ENCODE measurements around the gene PPP2R5D. TPM values are rescaled to one million over a fixed set of nuclear protein-coding genes. Genes with fewer than 3 reads are reported as not detected.
A peak's percentile ranks its signal among the peaks of the same experiment; 100 is the strongest.

Gene PPP2R5D
- total RNA-seq, 2 donors from 2014 or later, result 57.5 to 59.1 TPM

DNA sequence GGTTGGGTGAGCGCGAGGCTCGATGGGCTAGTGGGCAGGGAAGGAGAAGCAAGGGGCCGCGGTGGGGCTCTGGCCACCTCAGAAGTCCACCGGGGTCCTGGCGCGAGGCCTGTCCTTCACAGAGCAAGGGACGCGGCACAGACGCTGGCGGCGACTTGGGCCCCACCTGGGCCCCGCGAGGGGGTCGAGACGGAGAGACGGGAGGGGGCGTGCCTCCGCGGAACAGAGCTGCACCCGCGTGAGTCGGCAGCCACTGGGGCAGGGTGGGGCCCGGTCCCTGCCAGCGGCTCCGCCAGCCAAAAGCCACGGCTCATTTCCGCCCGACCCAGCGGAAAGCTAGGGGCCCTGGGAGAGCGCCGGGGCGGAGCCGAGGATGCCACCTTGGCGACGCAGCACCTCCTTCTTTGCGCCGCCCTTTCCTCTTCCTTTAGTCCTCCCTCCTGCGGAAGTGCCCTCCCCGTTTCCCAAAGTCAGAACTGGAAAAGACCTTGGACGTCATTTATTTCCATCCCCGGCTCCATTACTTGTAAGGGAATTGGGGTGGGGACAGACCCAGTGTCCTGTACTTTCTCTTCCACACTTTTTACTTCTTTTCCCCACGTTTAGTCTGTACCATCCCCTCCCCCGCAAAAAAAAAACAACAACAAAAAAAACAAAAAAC is 69.3 kb downstream of the PPP2R5D start, which contains the start of gene CUL7:
TSS of gene CUL7 (minus strand) at position 307 of the 661 bp plus-strand sequence. CDS start 1,063 bp downstream, outside the sequence.
- DNase-seq, result peak; percentile 94
- Histone ChIP-seq H3K4me1 (ENCODE audit: control insufficient read depth, insufficient read depth, low read length) (peaks cover 7% of the 10 kb centered on the region), H3K27ac (ENCODE audit: low read depth, low read length) (peak within 1 kb of the TSS; percentile 61), H3K27me3 (ENCODE audit: control insufficient read depth, insufficient read depth, low read length, poor library complexity, severe bottlenecking) (no peaks in the 10 kb centered on the region), H3K9me3 (ENCODE audit: control insufficient read depth, low read length) (no peaks in the 10 kb centered on the region), H3K36me3 (ENCODE audit: control insufficient read depth, insufficient read depth, low read length) (peaks cover 62% of the 10 kb centered on the region), H3K9ac (ENCODE audit: extremely low read depth, low read length, poor library complexity, severe bottlenecking) (peak within 1 kb of the TSS; percentile 89), H3K4me3 (ENCODE audit: low read length) (peak within 1 kb of the TSS; percentile 93)
- WGBS, 2 experiments (ENCODE audit: insufficient coverage in 1 of 2, insufficient read length in 1 of 2), result 0% methylated on average over 20 to 44 of the region's 45 CpGs
- Mint-ChIP-seq H3K27ac (peak within 1 kb of the TSS; percentile 95), H3K4me3 (peak within 1 kb of the TSS; percentile 98), H3K27me3 (ENCODE audit: insufficient read depth) (no peaks in the 10 kb centered on the region), H3K9me3 (no peaks in the 10 kb centered on the region), H3K36me3 (ENCODE audit: low read depth) (peaks cover 54% of the 10 kb centered on the region), H3K4me1 (peaks cover 31% of the 10 kb centered on the region)
- TF ChIP-seq CTCF (conservative IDR thresholded peaks at IDR 0.05), result no peak

- no peak for DNase-seq
- peak overlapping the region; percentile 90 for H3K27ac Mint-ChIP-seq
Measured at GRCh38 chr6:43054206-43054943, 70.0 kb downstream of the PPP2R5D start.

DNA sequence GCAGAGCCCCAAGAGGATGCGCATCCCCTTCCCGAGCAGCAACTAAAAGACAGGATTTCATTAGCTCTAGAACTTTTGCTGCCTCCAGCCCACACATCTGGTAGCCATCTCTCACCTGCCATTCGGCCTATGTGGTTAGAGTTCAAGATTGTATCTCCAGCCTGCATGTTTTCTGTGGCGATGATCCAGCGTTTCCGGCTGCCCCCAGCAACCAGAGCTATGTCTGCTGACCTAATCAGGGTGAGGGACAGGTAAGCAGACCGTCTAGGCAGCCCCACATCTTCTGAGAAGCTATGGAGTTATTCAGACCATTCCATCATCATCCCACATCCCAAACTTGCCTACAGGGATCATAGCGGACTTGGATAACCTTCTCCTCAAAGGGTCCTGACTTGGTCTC is 71.6 kb downstream of the PPP2R5D start:
- Mint-ChIP-seq H3K27ac (no peak overlapping the region), H3K36me3 (ENCODE audit: low read depth) (peaks cover 34% of the 10 kb centered on the region), H3K27me3 (ENCODE audit: insufficient read depth) (no peaks in the 10 kb centered on the region), H3K9me3 (no peaks in the 10 kb centered on the region), H3K4me1 (peaks cover 40% of the 10 kb centered on the region), H3K4me3 (no peak overlapping the region)
- H3K27ac ChIP-seq (ENCODE audit: low read depth, low read length), result no peak overlapping the region
- peaks cover 40% of the 10 kb centered on the region for H3K36me3 ChIP-seq (ENCODE audit: control insufficient read depth, insufficient read depth, low read length)
- no peak for DNase-seq
- H3K4me3 ChIP-seq (ENCODE audit: low read length), result no peak overlapping the region
- peaks cover 7% of the 10 kb centered on the region for H3K4me1 ChIP-seq (ENCODE audit: control insufficient read depth, insufficient read depth, low read length)
- H3K27me3 ChIP-seq (ENCODE audit: control insufficient read depth, insufficient read depth, low read length, poor library complexity, severe bottlenecking), result no peaks in the 10 kb centered on the region
- H3K9me3 ChIP-seq (ENCODE audit: control insufficient read depth, low read length), result no peaks in the 10 kb centered on the region
- 94 to 100% methylated on average over 6 to 8 of the region's 8 CpGs for WGBS, 2 experiments (ENCODE audit: insufficient coverage in 1 of 2, insufficient read length in 1 of 2)
- TF ChIP-seq CTCF (conservative IDR thresholded peaks at IDR 0.05), result no peak
- no peak overlapping the region for H3K9ac ChIP-seq (ENCODE audit: extremely low read depth, low read length, poor library complexity, severe bottlenecking)

More at GRCh38 chr6:43054206-43054943, 70.0 kb downstream of the PPP2R5D start:
- peak overlapping the region; percentile 98 for H3K4me3 Mint-ChIP-seq
- Histone ChIP-seq H3K36me3 (ENCODE audit: control insufficient read depth, insufficient read depth, low read length) (peaks cover 56% of the 10 kb centered on the region), H3K27ac (ENCODE audit: low read depth, low read length) (peak overlapping the region; percentile 7), H3K9me3 (ENCODE audit: control insufficient read depth, low read length) (no peaks in the 10 kb centered on the region), H3K4me3 (ENCODE audit: low read length) (peak overlapping the region; percentile 93), H3K9ac (ENCODE audit: extremely low read depth, low read length, poor library complexity, severe bottlenecking) (peak overlapping the region; percentile 39), H3K27me3 (ENCODE audit: control insufficient read depth, insufficient read depth, low read length, poor library complexity, severe bottlenecking) (no peaks in the 10 kb centered on the region), H3K4me1 (ENCODE audit: control insufficient read depth, insufficient read depth, low read length) (peaks cover 7% of the 10 kb centered on the region)
- H3K4me1 Mint-ChIP-seq, result peaks cover 32% of the 10 kb centered on the region
- H3K27me3 Mint-ChIP-seq (ENCODE audit: insufficient read depth), result no peaks in the 10 kb centered on the region
- no peak for TF ChIP-seq CTCF (conservative IDR thresholded peaks at IDR 0.05)
- H3K36me3 Mint-ChIP-seq (ENCODE audit: low read depth), result peaks cover 49% of the 10 kb centered on the region
- 84 to 94% methylated on average over 15 to 17 of the region's 17 CpGs for WGBS, 2 experiments (ENCODE audit: insufficient coverage in 1 of 2, insufficient read length in 1 of 2)
- H3K9me3 Mint-ChIP-seq, result no peaks in the 10 kb centered on the region

All from endodermal cell (in vitro differentiated cells).